HepG2 (cell line): ENCODE data around the gene ZDHHC3. TPM values are rescaled to one million over a fixed set of nuclear protein-coding genes. Genes with fewer than 3 reads are reported as not detected.

Experiments used
- AHDC1 ChIP-seq: sonication (generic); formaldehyde crosslinking; IDR thresholded peaks from 2 replicates; pipeline ENCODE4 v1.5.1; 2020; ENCODE audit warnings: mild to moderate bottlenecking, missing genetic modification reagents, borderline replicate concordance
- GATAD1 ChIP-seq: IDR thresholded peaks from 2 replicates; pipeline ENCODE4 v1.6.1; 2016; ENCODE audit warnings: missing genetic modification reagents, missing compliant biosample characterization
- HOXD1 ChIP-seq: sonication (generic); formaldehyde crosslinking; IDR thresholded peaks from 2 replicates; pipeline ENCODE4 v1.5.0; 2020; ENCODE audit warnings: missing genetic modification reagents
- MYC ChIP-seq: sonication (generic); formaldehyde crosslinking; IDR thresholded peaks from 2 replicates; pipeline ENCODE4 v1.9.0; 2021; ENCODE audit warnings: missing genetic modification reagents, borderline replicate concordance
- NCOA2 ChIP-seq: sonication (generic); formaldehyde crosslinking; IDR thresholded peaks from 2 replicates; pipeline ENCODE4 v1.8.0; 2022; ENCODE audit warnings: inconsistent platforms
- NFAT5 ChIP-seq: sonication (generic); formaldehyde crosslinking; IDR thresholded peaks from 2 replicates; pipeline ENCODE4 v1.4.0; 2020; ENCODE audit warnings: missing genetic modification reagents
- SETDB1 ChIP-seq: sonication (generic); formaldehyde crosslinking; IDR thresholded peaks from 2 replicates; pipeline ENCODE4 v1.5.1; 2020; ENCODE audit warnings: missing genetic modification reagents, mild to moderate bottlenecking, borderline replicate concordance
- ZNF24 ChIP-seq: fragments of 450-650 bp; IDR thresholded peaks from 2 replicates; pipeline ENCODE4 v1.6.1; 2017; ENCODE audit warnings: antibody characterized with exemption, mild to moderate bottlenecking
- ZNF296 ChIP-seq: sonication (generic); formaldehyde crosslinking; conservative IDR thresholded peaks from 2 replicates; pipeline ENCODE4 v1.5.0; 2020; ENCODE audit warnings: mild to moderate bottlenecking, missing genetic modification reagents
- ZNF34 ChIP-seq: sonication (generic); formaldehyde crosslinking; IDR thresholded peaks from 2 replicates; pipeline ENCODE4 v1.4.0; 2020; ENCODE audit warnings: mild to moderate bottlenecking, missing genetic modification reagents, borderline replicate concordance
- ZNF672 ChIP-seq: sonication (generic); formaldehyde crosslinking; IDR thresholded peaks from 2 replicates; pipeline ENCODE4 v1.8.1; 2022; ENCODE audit warnings: missing genetic modification reagents
- polyA plus RNA-seq, 8 experiments: library from polyadenylated mRNA; depleted of rRNA in 3 of 8; stranded (reverse) in 7 of 8; unstranded in 1 of 8; fragments of >200 nt; fragmentation: Illumina TruSeq in 4 of 8; extraction: Trizol in 4 of 8; gene quantifications; 2 replicates each; pipeline versions ENCODE4 v1.2.1 to v1.2.3, GENCODE V29; 2011 to 2016; ENCODE audit warnings: low read depth in 4 of 8, missing spikeins in 1 of 8, mixed read lengths in 1 of 8; ENCODE audit not compliant: insufficient read depth in 1 of 8
- total RNA-seq, 5 experiments: library from RNA; depleted of rRNA; stranded (reverse); fragments of >200 nt; fragmentation: Illumina TruSeq; extraction: Trizol; gene quantifications; 2 replicates each; pipeline ENCODE4 v1.2.3, GENCODE V29; 2016; ENCODE audit warnings: low read depth in 1 of 5
- TF ChIP-seq, protein P1 (sequence below): sonication (generic); formaldehyde crosslinking; IDR thresholded peaks from 2 replicates; pipeline ENCODE4 v1.4.0; 2020; ENCODE audit warnings: missing genetic modification reagents, borderline replicate concordance
- TF ChIP-seq, protein P2 (sequence below): sonication (generic); formaldehyde crosslinking; IDR thresholded peaks from 2 replicates; pipeline ENCODE4 v1.8.1; 2023; ENCODE audit warnings: missing genetic modification reagents, inconsistent platforms, borderline replicate concordance
- TF ChIP-seq, protein P3 (sequence below): sonication (generic); formaldehyde crosslinking; IDR thresholded peaks from 2 replicates; pipeline ENCODE4 v1.5.0; 2020; ENCODE audit warnings: missing genetic modification reagents, mild to moderate bottlenecking, borderline replicate concordance

The ZDHHC3 gene
- total and polyA plus RNA-seq, 2 of the 13 experiments (the other 11 are each of a cell fraction or from before 2014, with no cell fraction given): 44.1 to 65.7 TPM

GRCh38 chr3:44976002-44976815, at the start of gene ZDHHC3, which contains the start of gene EXOSC7 (continued):
- TF ChIP-seq, protein P1, sequence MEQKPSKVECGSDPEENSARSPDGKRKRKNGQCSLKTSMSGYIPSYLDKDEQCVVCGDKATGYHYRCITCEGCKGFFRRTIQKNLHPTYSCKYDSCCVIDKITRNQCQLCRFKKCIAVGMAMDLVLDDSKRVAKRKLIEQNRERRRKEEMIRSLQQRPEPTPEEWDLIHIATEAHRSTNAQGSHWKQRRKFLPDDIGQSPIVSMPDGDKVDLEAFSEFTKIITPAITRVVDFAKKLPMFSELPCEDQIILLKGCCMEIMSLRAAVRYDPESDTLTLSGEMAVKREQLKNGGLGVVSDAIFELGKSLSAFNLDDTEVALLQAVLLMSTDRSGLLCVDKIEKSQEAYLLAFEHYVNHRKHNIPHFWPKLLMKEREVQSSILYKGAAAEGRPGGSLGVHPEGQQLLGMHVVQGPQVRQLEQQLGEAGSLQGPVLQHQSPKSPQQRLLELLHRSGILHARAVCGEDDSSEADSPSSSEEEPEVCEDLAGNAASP (CRISPR knock-in tag): no peak
- TF ChIP-seq SETDB1 (CRISPR knock-in tag): no peak
- TF ChIP-seq ZNF34 (CRISPR knock-in tag): no peak
- TF ChIP-seq GATAD1: peak; percentile 94
- TF ChIP-seq, protein P2, sequence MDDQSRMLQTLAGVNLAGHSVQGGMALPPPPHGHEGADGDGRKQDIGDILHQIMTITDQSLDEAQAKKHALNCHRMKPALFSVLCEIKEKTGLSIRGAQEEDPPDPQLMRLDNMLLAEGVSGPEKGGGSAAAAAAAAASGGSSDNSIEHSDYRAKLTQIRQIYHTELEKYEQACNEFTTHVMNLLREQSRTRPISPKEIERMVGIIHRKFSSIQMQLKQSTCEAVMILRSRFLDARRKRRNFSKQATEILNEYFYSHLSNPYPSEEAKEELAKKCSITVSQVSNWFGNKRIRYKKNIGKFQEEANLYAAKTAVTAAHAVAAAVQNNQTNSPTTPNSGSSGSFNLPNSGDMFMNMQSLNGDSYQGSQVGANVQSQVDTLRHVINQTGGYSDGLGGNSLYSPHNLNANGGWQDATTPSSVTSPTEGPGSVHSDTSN (CRISPR knock-in tag): no peak
- TF ChIP-seq ZNF24: no peak
- 0 out of 2 replicates have a peak, but pooled peaks have one; percentile 24 for TF ChIP-seq NCOA2 (CRISPR knock-in tag)
- TF ChIP-seq NFAT5 (CRISPR knock-in tag): no peak
- TF ChIP-seq ZNF672 (CRISPR knock-in tag): no peak
- 0 out of 2 replicates have a peak, but pooled peaks have one; percentile 31 for TF ChIP-seq HOXD1
- peak; percentile 39; the same call in 1 of the 2 replicates for TF ChIP-seq AHDC1
- TF ChIP-seq, protein P3, sequence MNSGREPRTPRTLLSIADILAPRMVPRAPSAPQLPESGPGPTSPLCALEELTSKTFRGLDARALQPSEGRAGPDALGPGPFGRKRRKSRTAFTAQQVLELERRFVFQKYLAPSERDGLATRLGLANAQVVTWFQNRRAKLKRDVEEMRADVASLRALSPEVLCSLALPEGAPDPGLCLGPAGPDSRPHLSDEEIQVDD: 0 out of 2 replicates have a peak, but pooled peaks have one; percentile 75
- TF ChIP-seq MYC (CRISPR knock-in tag): peak; percentile 94
- TF ChIP-seq ZNF296 (CRISPR knock-in tag): no peak
